ENCODE results near the gene MED26. TPM values are rescaled to one million over a fixed set of nuclear protein-coding genes. Genes with fewer than 3 reads are reported as not detected.
"Not testable (repeated sequence)": the region's sequence is repeated elsewhere in the genome, so short reads cannot be mapped to it uniquely, and the experiment has no call there.

MED26 gene
- total RNA-seq, 1 experiment from 2014 or later, result 8.4 TPM

- no peak for DNase-seq (ENCODE audit: low read depth)
- in situ Hi-C loops (cut with HindIII; ENCODE audit: low pct_unique_long_range_greater_than_20kb, low sequenced_read_pairs), result no loop called here
These were observed 58.2 kb downstream of the MED26 start for GRCh38 chr19:16569609-16570320.

- in situ Hi-C loops (cut with HindIII; ENCODE audit: low pct_unique_long_range_greater_than_20kb, low sequenced_read_pairs), result no loop called here
- DNase-seq (ENCODE audit: low read depth), result no peak
These were observed 61.3 kb downstream of the MED26 start for GRCh38 chr19:16566702-16567101.

GRCh38 chr19:16566161-16566560 lies 61.8 kb downstream of the MED26 start:
- DNase-seq (ENCODE audit: low read depth), result no peak
- in situ Hi-C loops (cut with HindIII; ENCODE audit: low pct_unique_long_range_greater_than_20kb, low sequenced_read_pairs), result no loop called here

GRCh38 chr19:16564842-16565241 lies 63.2 kb downstream of the MED26 start:
- DNase-seq (ENCODE audit: low read depth), result no peak
- in situ Hi-C loops (cut with HindIII; ENCODE audit: low pct_unique_long_range_greater_than_20kb, low sequenced_read_pairs), result no loop called here

GRCh38 chr19:16562608-16563025 lies 65.4 kb downstream of the MED26 start:
- in situ Hi-C loops (cut with HindIII; ENCODE audit: low pct_unique_long_range_greater_than_20kb, low sequenced_read_pairs), result no loop called here
- no peak for DNase-seq (ENCODE audit: low read depth)

GRCh38 chr19:16561382-16561781 lies 66.6 kb downstream of the MED26 start:
- DNase-seq (ENCODE audit: low read depth), result no peak
- in situ Hi-C loops (cut with HindIII; ENCODE audit: low pct_unique_long_range_greater_than_20kb, low sequenced_read_pairs), result no loop called here

- no peak for DNase-seq (ENCODE audit: low read depth)
- in situ Hi-C loops (cut with HindIII; ENCODE audit: low pct_unique_long_range_greater_than_20kb, low sequenced_read_pairs), result no loop called here
These were observed 68.2 kb downstream of the MED26 start for GRCh38 chr19:16559780-16560276.

- in situ Hi-C loops (cut with HindIII; ENCODE audit: low pct_unique_long_range_greater_than_20kb, low sequenced_read_pairs), result no loop called here
- DNase-seq (ENCODE audit: low read depth), result no peak
These were observed 73.2 kb downstream of the MED26 start for GRCh38 chr19:16554776-16555175.

GRCh38 chr19:16551902-16552301 lies 76.1 kb downstream of the MED26 start:
- DNase-seq (ENCODE audit: low read depth); in situ Hi-C loops (cut with HindIII; ENCODE audit: low pct_unique_long_range_greater_than_20kb, low sequenced_read_pairs): not testable (repeated sequence)

GRCh38 chr19:16548956-16549355 lies 79.0 kb downstream of the MED26 start:
- in situ Hi-C loops (cut with HindIII; ENCODE audit: low pct_unique_long_range_greater_than_20kb, low sequenced_read_pairs), result no loop called here
- no peak for DNase-seq (ENCODE audit: low read depth)

GRCh38 chr19:16544473-16545231 lies 83.4 kb downstream of the MED26 start:
- in situ Hi-C loops (cut with HindIII; ENCODE audit: low pct_unique_long_range_greater_than_20kb, low sequenced_read_pairs), result no loop called here
- DNase-seq (ENCODE audit: low read depth), result no peak

GRCh38 chr19:16543734-16544133 lies 84.3 kb downstream of the MED26 start:
- DNase-seq (ENCODE audit: low read depth); in situ Hi-C loops (cut with HindIII; ENCODE audit: low pct_unique_long_range_greater_than_20kb, low sequenced_read_pairs): not testable (repeated sequence)

GRCh38 chr19:16542910-16543472 lies 85.0 kb downstream of the MED26 start:
- in situ Hi-C loops (cut with HindIII; ENCODE audit: low pct_unique_long_range_greater_than_20kb, low sequenced_read_pairs), result no loop called here
- peak; percentile 25 for DNase-seq (ENCODE audit: low read depth)

GRCh38 chr19:16542045-16542909 lies 85.7 kb downstream of the MED26 start, which contains the start of gene CHERP:
Gene CHERP (minus strand): TSS chr19:16542437. CDS start chr19:16542378, 59 bp downstream.
- peak; percentile 90 for DNase-seq (ENCODE audit: low read depth)
- in situ Hi-C loops (cut with HindIII; ENCODE audit: low pct_unique_long_range_greater_than_20kb, low sequenced_read_pairs), result no loop called here

- in situ Hi-C loops (cut with HindIII; ENCODE audit: low pct_unique_long_range_greater_than_20kb, low sequenced_read_pairs), result no loop called here
These were observed 86.4 kb downstream of the MED26 start for GRCh38 chr19:16541526-16542044.

GRCh38 chr19:16540948-16541347 lies 87.1 kb downstream of the MED26 start:
- DNase-seq (ENCODE audit: low read depth), result no peak
- in situ Hi-C loops (cut with HindIII; ENCODE audit: low pct_unique_long_range_greater_than_20kb, low sequenced_read_pairs), result no loop called here

More at GRCh38 chr19:16541526-16542044, 86.4 kb downstream of the MED26 start:
- no peak for DNase-seq (ENCODE audit: low read depth)

- DNase-seq (ENCODE audit: low read depth), result no peak
- in situ Hi-C loops (cut with HindIII; ENCODE audit: low pct_unique_long_range_greater_than_20kb, low sequenced_read_pairs), result no loop called here
These were observed 90.9 kb downstream of the MED26 start for GRCh38 chr19:16537111-16537510.

GRCh38 chr19:16536130-16536529 lies 91.9 kb downstream of the MED26 start:
- in situ Hi-C loops (cut with HindIII; ENCODE audit: low pct_unique_long_range_greater_than_20kb, low sequenced_read_pairs), result no loop called here

More at GRCh38 chr19:16536130-16536529, 91.9 kb downstream of the MED26 start:
- DNase-seq (ENCODE audit: low read depth), result no peak

Data from Caki2 (cell line).